Measurements from ENCODE around the gene LGMN.

Gene LGMN

DNA sequence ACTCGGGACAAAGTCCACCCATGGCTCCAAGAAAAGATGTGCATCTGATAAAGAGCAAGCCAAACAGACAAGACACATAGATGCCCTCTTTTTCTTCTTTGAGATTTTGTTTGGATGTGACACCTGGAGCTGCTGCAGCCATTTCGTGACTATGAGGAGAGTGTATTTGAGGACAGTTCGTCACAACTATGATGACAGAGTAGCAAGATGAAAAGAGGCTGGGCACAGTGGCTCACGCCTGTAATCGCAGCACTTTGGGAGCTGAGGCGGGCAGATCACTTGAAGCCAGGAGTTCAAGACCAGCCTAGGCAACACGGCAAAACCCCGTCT lies 21.5 kb downstream of the LGMN start:
- H3K4me3 ChIP-seq (ENCODE audit: low read depth, low read length), result no peak overlapping the region
- ChIA-PET POLR2A (interaction anchor here (2.0 kb wide), 1 partner anchor 22 kb away, joined by 8 read pairs; the partner anchor contains the start of gene LGMN), CTCF (interaction anchor here (1.7 to 2.5 kb wide), 3 partner anchors 40 to 59 kb away, joined by 4 to 7 read pairs (median 6); no protein-coding TSS in a partner anchor)
- TF ChIP-seq, protein P1, sequence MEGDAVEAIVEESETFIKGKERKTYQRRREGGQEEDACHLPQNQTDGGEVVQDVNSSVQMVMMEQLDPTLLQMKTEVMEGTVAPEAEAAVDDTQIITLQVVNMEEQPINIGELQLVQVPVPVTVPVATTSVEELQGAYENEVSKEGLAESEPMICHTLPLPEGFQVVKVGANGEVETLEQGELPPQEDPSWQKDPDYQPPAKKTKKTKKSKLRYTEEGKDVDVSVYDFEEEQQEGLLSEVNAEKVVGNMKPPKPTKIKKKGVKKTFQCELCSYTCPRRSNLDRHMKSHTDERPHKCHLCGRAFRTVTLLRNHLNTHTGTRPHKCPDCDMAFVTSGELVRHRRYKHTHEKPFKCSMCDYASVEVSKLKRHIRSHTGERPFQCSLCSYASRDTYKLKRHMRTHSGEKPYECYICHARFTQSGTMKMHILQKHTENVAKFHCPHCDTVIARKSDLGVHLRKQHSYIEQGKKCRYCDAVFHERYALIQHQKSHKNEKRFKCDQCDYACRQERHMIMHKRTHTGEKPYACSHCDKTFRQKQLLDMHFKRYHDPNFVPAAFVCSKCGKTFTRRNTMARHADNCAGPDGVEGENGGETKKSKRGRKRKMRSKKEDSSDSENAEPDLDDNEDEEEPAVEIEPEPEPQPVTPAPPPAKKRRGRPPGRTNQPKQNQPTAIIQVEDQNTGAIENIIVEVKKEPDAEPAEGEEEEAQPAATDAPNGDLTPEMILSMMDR (IDR thresholded peaks at IDR 0.05; ENCODE audit: insufficient read depth, low read length, missing control alignments), result no peak
- no peak for DNase-seq (ENCODE audit: low read depth, low spot score)

DNA sequence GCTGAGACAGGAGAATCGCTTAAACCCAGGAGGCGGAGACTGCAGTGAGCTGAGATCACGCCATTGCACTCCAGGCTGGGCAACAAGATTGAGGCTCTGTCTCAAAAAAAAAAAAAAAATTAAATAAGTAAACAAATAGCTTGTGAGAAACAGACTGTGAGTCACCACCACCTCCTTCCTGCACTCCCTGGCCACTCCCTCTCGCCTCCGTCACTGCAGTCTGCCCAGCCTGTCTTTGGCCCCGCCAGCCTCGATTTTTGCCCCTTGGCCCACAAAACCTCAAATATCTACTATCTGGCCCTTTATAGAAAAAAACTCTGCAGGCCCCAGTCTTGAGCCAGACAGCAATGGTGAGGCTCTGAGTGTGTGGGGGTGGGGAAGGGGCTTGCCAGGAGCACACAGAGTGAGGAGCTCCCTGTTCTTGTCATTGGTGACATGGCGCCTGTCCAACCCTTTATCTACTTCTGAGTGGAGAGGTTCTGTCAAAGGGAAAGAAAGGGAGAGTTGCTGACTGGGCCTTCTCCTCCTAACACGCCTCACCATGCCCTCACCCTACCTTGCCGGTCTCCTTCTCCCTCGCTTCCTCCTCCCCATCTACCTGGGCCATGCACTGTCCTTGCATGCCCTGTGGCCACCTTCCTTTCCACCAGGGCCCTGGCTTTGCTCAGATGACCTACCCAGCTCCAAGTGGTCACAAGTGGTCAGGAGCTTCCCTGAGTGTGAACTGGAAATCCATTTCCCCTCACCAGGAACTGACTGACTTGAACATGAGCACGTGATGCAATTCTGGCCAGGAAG lies 22.1 kb downstream of the LGMN start:
- CTCF ChIA-PET, result interaction anchor here (0.6 to 2.5 kb wide), 7 partner anchors 10 to 214 kb away, joined by 3 to 7 read pairs (median 4); no protein-coding TSS in a partner anchor
- no peak overlapping the region for H3K4me3 ChIP-seq (ENCODE audit: low read depth, low read length)
- TF ChIP-seq, protein P1 (IDR thresholded peaks at IDR 0.05; ENCODE audit: insufficient read depth, low read length, missing control alignments), result no peak
- DNase-seq (ENCODE audit: low read depth, low spot score), result no peak
- POLR2A ChIA-PET, result interaction anchor here (1.5 to 2.0 kb wide), 2 partner anchors 21 to 22 kb away, joined by 3 to 8 read pairs; partner anchors contain the start of gene LGMN

DNA sequence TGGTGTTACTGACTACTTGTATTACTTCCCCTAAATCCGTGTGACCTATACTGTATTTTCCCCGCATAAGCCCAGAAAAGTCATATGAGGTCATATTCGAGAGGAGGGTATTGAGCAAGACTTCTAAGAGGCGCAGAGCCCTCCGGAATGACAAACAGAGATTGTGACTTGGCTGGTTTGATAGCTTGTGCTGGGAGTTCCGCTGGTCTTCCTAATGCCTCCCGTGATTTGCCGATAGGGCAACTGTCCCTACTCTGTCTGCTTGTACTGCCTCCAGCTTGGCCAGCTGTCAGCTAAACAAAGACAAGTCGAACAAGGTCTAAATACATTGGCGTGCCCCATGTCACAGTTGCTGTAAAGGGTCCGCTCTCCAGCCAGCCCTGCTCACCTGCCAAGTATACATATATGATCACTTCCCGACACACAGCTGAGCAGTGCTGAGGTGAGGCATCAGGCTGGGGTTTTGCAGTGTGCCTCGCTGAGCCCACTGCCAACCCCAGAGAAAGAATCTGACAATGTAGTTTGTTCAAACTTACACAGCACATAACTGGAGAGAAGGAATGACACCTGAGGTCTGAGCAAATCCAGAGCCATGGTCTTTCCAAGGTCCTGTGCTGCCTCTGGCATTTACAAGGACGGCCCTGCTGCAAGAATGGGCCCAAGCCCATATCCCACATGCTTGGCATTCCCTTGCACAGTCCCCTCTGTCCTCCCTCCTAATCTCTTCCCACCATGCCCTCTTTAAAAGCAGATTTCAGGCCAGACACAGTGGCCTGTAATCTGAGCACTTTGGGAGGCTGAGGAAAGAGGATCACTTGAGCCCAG lies 23.7 kb downstream of the LGMN start:
- TF ChIP-seq, protein P1 (IDR thresholded peaks at IDR 0.05; ENCODE audit: insufficient read depth, low read length, missing control alignments), result no peak
- ChIA-PET POLR2A (interaction anchor here (1.5 kb wide), 1 partner anchor 23 kb away, joined by 3 read pairs; no protein-coding TSS in a partner anchor), CTCF (interaction anchor here (1.0 to 1.3 kb wide), 3 partner anchors 9 to 589 kb away, joined by 3 read pairs; no protein-coding TSS in a partner anchor)
- no peak for DNase-seq (ENCODE audit: low read depth, low spot score)
- no peak overlapping the region for H3K4me3 ChIP-seq (ENCODE audit: low read depth, low read length)

DNA sequence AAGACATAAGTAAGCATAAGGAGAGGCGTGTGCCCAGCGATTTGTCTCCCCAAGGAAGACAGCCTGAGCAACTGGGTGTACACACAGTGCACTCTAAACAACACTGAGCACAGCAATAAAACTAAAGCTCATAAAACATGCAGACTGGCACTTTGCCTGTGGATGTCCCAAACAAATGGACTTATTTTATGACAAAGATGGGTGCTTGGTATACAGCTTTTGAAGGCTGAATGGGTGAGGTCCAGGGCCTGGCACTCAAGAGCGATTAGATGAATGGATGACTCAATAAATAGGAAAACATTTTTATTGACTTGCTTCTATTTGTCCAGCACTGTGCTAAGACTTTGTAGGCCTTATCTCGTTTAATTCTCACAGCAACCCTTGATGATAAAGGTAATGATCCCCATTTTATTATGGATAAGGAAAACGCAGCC lies 28.5 kb downstream of the LGMN start:
- no peak overlapping the region for H3K4me3 ChIP-seq (ENCODE audit: low read depth, low read length)
- TF ChIP-seq, protein P1 (IDR thresholded peaks at IDR 0.05; ENCODE audit: insufficient read depth, low read length, missing control alignments), result no peak
- ChIA-PET CTCF (interaction anchor here (1.0 kb wide), 1 partner anchor 33 kb away, joined by 3 read pairs; no protein-coding TSS in a partner anchor), POLR2A (no interaction called here)
- DNase-seq (ENCODE audit: low read depth, low spot score), result no peak

DNA sequence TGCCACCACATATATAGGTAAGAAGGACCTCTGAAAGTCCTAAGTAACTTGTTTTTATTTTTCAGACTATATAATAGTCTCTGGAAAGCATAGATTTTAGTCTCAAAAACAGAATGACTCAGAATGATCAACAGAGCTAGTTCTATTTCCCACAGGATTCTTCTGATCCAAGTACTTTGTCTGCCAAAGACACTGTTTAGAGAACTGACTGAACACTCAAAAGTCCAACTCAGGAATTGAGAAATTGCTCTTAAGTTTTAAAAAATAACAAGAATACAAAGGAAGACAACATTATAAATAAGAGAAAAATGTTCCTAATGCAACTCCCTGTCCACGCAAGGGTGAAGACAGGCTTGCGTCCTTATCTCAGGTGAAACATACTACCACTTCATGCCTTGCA lies 29.0 kb downstream of the LGMN start:
- DNase-seq (ENCODE audit: low read depth, low spot score), result no peak
- no peak overlapping the region for H3K4me3 ChIP-seq (ENCODE audit: low read depth, low read length)
- TF ChIP-seq, protein P1 (IDR thresholded peaks at IDR 0.05; ENCODE audit: insufficient read depth, low read length, missing control alignments), result no peak
- ChIA-PET POLR2A (no interaction called here), CTCF (interaction anchor here (1.0 kb wide), 1 partner anchor 32 kb away, joined by 3 read pairs; no protein-coding TSS in a partner anchor)
